Measurements from ENCODE around the gene HK1.
A peak's percentile ranks its signal among the peaks of the same experiment; 100 is the strongest.
"Not testable (repeated sequence)": the region's sequence is repeated elsewhere in the genome, so short reads cannot be mapped to it uniquely, and the experiment has no call there.

HK1 gene

GRCh38 chr10:69319841-69320316 is 41.6 kb downstream of the HK1 start:
- peak overlapping the region; percentile 87 for H3K4me2 ChIP-seq (ENCODE audit: low read length)
- peak overlapping the region; percentile 79 for H3K9ac ChIP-seq (ENCODE audit: low read length)
- H4K20me1 ChIP-seq (ENCODE audit: insufficient read depth, low read length), result peaks cover 7% of the 10 kb centered on the region; the same call in 1 of the 2 replicates
- no peaks in the 10 kb centered on the region for H3K27me3 ChIP-seq (ENCODE audit: low read depth, low read length)
- peaks cover 37% of the 10 kb centered on the region for H3K79me2 ChIP-seq (ENCODE audit: low read length)
- TF ChIP-seq EZH2phosphoT487 (IDR thresholded peaks at IDR 0.05; ENCODE audit: low read depth) (no peak), CTCF (IDR thresholded peaks at IDR 0.05; ENCODE audit: low read depth, low read length) (no peak)
- H3K4me1 ChIP-seq (ENCODE audit: low read length), result peaks cover 18% of the 10 kb centered on the region
- no peak overlapping the region for H3K27ac ChIP-seq (ENCODE audit: low read length)
- H3K4me3 ChIP-seq (ENCODE audit: low read length), result peak overlapping the region; percentile 98
- H2AFZ ChIP-seq (ENCODE audit: low read depth, low read length), result 0 out of 2 replicates have a peak overlapping the region, but pooled peaks have one; percentile 75
- no peaks in the 10 kb centered on the region for H3K9me3 ChIP-seq (ENCODE audit: insufficient read depth, low read length)
- no peaks in the 10 kb centered on the region for H3K36me3 ChIP-seq (replicated peaks; ENCODE audit: low read depth, low read length)

- Histone ChIP-seq H3K27me3 (ENCODE audit: low read depth, low read length) (no peaks in the 10 kb centered on the region), H2AFZ (ENCODE audit: low read depth, low read length) (no peak overlapping the region), H3K4me3 (ENCODE audit: low read length) (no peak overlapping the region), H3K79me2 (ENCODE audit: low read length) (peaks cover 40% of the 10 kb centered on the region), H3K4me2 (ENCODE audit: low read length) (peak overlapping the region; percentile 87), H4K20me1 (ENCODE audit: insufficient read depth, low read length) (peaks cover 7% of the 10 kb centered on the region; the same call in 1 of the 2 replicates), H3K36me3 (replicated peaks; ENCODE audit: low read depth, low read length) (no peaks in the 10 kb centered on the region), H3K27ac (ENCODE audit: low read length) (no peak overlapping the region), H3K9ac (ENCODE audit: low read length) (no peak overlapping the region), H3K4me1 (ENCODE audit: low read length) (peaks cover 18% of the 10 kb centered on the region), H3K9me3 (ENCODE audit: insufficient read depth, low read length) (no peaks in the 10 kb centered on the region)
- TF ChIP-seq EZH2phosphoT487 (IDR thresholded peaks at IDR 0.05; ENCODE audit: low read depth) (no peak), CTCF (IDR thresholded peaks at IDR 0.05; ENCODE audit: low read depth, low read length) (no peak)
These were observed 42.2 kb downstream of the HK1 start for GRCh38 chr10:69320521-69320920.

GRCh38 chr10:69321039-69321715 is 42.9 kb downstream of the HK1 start:
- Histone ChIP-seq H3K79me2 (ENCODE audit: low read length) (peaks cover 40% of the 10 kb centered on the region), H3K9me3 (ENCODE audit: insufficient read depth, low read length) (no peaks in the 10 kb centered on the region), H3K36me3 (replicated peaks; ENCODE audit: low read depth, low read length) (no peaks in the 10 kb centered on the region), H4K20me1 (ENCODE audit: insufficient read depth, low read length) (peaks cover 7% of the 10 kb centered on the region; the same call in 1 of the 2 replicates), H3K27ac (ENCODE audit: low read length) (no peak overlapping the region), H3K4me3 (ENCODE audit: low read length) (no peak overlapping the region), H2AFZ (ENCODE audit: low read depth, low read length) (no peak overlapping the region), H3K27me3 (ENCODE audit: low read depth, low read length) (no peaks in the 10 kb centered on the region), H3K9ac (ENCODE audit: low read length) (no peak overlapping the region), H3K4me1 (ENCODE audit: low read length) (peaks cover 18% of the 10 kb centered on the region), H3K4me2 (ENCODE audit: low read length) (no peak overlapping the region)
- TF ChIP-seq CTCF (IDR thresholded peaks at IDR 0.05; ENCODE audit: low read depth, low read length), result no peak
- TF ChIP-seq EZH2phosphoT487 (IDR thresholded peaks at IDR 0.05; ENCODE audit: low read depth), result no peak

GRCh38 chr10:69321865-69322264 is 43.6 kb downstream of the HK1 start:
- Histone ChIP-seq H3K79me2 (ENCODE audit: low read length) (peaks cover 40% of the 10 kb centered on the region), H3K9me3 (ENCODE audit: insufficient read depth, low read length) (no peaks in the 10 kb centered on the region), H3K4me2 (ENCODE audit: low read length) (no peak overlapping the region), H3K4me1 (ENCODE audit: low read length) (peaks cover 17% of the 10 kb centered on the region), H3K9ac (ENCODE audit: low read length) (no peak overlapping the region), H3K4me3 (ENCODE audit: low read length) (no peak overlapping the region), H3K27ac (ENCODE audit: low read length) (no peak overlapping the region), H3K27me3 (ENCODE audit: low read depth, low read length) (no peaks in the 10 kb centered on the region), H2AFZ (ENCODE audit: low read depth, low read length) (no peak overlapping the region), H3K36me3 (replicated peaks; ENCODE audit: low read depth, low read length) (no peaks in the 10 kb centered on the region), H4K20me1 (ENCODE audit: insufficient read depth, low read length) (peaks cover 7% of the 10 kb centered on the region; the same call in 1 of the 2 replicates)
- TF ChIP-seq CTCF (IDR thresholded peaks at IDR 0.05; ENCODE audit: low read depth, low read length) (no peak), EZH2phosphoT487 (IDR thresholded peaks at IDR 0.05; ENCODE audit: low read depth) (no peak)

GRCh38 chr10:69322346-69322745 is 44.0 kb downstream of the HK1 start:
- not testable (repeated sequence) for H3K4me2 ChIP-seq (ENCODE audit: low read length); H3K27ac ChIP-seq (ENCODE audit: low read length); H3K9ac ChIP-seq (ENCODE audit: low read length); H4K20me1 ChIP-seq (ENCODE audit: insufficient read depth, low read length); H2AFZ ChIP-seq (ENCODE audit: low read depth, low read length); H3K9me3 ChIP-seq (ENCODE audit: insufficient read depth, low read length); H3K4me3 ChIP-seq (ENCODE audit: low read length); H3K36me3 ChIP-seq (replicated peaks; ENCODE audit: low read depth, low read length); H3K27me3 ChIP-seq (ENCODE audit: low read depth, low read length)
- Histone ChIP-seq H3K79me2 (ENCODE audit: low read length) (peaks cover 42% of the 10 kb centered on the region), H3K4me1 (ENCODE audit: low read length) (peaks cover 14% of the 10 kb centered on the region)
